Trophoblast cell (in vitro differentiated cells and primary cell): ENCODE data around the gene MAN1C1.
"Not testable (repeated sequence)": the region's sequence is repeated elsewhere in the genome, so short reads cannot be mapped to it uniquely, and the experiment has no call there.

ENCODE experiments used
- DNase-seq, 2 donors: peaks; one replicate each; pipeline ENCODE4 v3.0.0-alpha.2; 2016
- H2AFZ ChIP-seq: 2 replicates; pipeline ENCODE4 v1.6.1; 2013; ENCODE audit warnings: low read length, moderate library complexity, mild to moderate bottlenecking; ENCODE audit not compliant: insufficient read depth, poor library complexity
- H2AK5ac ChIP-seq: 2 replicates; pipeline ENCODE4 v1.6.1; 2013; ENCODE audit warnings: mild to moderate bottlenecking, low read length
- H2BK120ac ChIP-seq: 2 replicates; pipeline ENCODE4 v1.6.1; 2013; ENCODE audit warnings: low read length, mild to moderate bottlenecking, moderate library complexity; ENCODE audit not compliant: insufficient read depth, poor library complexity
- H2BK12ac ChIP-seq: 2 replicates; pipeline ENCODE4 v1.6.1; 2013; ENCODE audit warnings: mild to moderate bottlenecking, low read length, moderate library complexity
- H2BK5ac ChIP-seq: 2 replicates; pipeline ENCODE4 v1.6.1; 2013; ENCODE audit warnings: low read length, low read depth, moderate library complexity, mild to moderate bottlenecking; ENCODE audit not compliant: poor library complexity
- H3K14ac ChIP-seq: 2 replicates; pipeline ENCODE4 v1.6.1; 2013; ENCODE audit warnings: mild to moderate bottlenecking, low read length
- H3K18ac ChIP-seq: 2 replicates; pipeline ENCODE4 v1.6.1; 2013; ENCODE audit warnings: mild to moderate bottlenecking, low read length
- H3K23ac ChIP-seq: 2 replicates; pipeline ENCODE4 v1.6.1; 2013; ENCODE audit warnings: low read length
- H3K27ac ChIP-seq: 2 replicates; pipeline ENCODE4 v1.5.1; 2013; ENCODE audit warnings: low read depth, mild to moderate bottlenecking, inconsistent platforms, low read length, moderate library complexity
- H3K27me3 ChIP-seq: 2 replicates; pipeline ENCODE4 v1.6.1; 2013; ENCODE audit warnings: inconsistent platforms, mild to moderate bottlenecking, low read length, moderate library complexity; ENCODE audit not compliant: insufficient read depth
- H3K36me3 ChIP-seq, 2 experiments: 1 replicate in 1 of 2; 2 replicates in 1 of 2; pipeline ENCODE4 v1.6.1; 2013; ENCODE audit warnings: low read length in 2 of 2, mild to moderate bottlenecking in 2 of 2, moderate library complexity in 1 of 2; ENCODE audit not compliant: insufficient read depth in 2 of 2, control insufficient read depth in 1 of 2
- H3K4ac ChIP-seq: 2 replicates; pipeline ENCODE4 v1.6.1; 2013; ENCODE audit warnings: low read depth, mild to moderate bottlenecking, low read length, moderate library complexity
- H3K4me1 ChIP-seq, 2 experiments: 1 replicate in 1 of 2; 2 replicates in 1 of 2; pipeline ENCODE4 v1.6.1; 2013; ENCODE audit warnings: low read length in 2 of 2, mild to moderate bottlenecking in 2 of 2, moderate library complexity in 1 of 2; ENCODE audit not compliant: insufficient read depth in 2 of 2, control insufficient read depth in 1 of 2
- H3K4me2 ChIP-seq: 2 replicates; pipeline ENCODE4 v1.6.1; 2013; ENCODE audit warnings: inconsistent platforms, mild to moderate bottlenecking, low read length, moderate library complexity
- H3K4me3 ChIP-seq: 2 replicates; pipeline ENCODE4 v1.5.1; 2013; ENCODE audit warnings: mild to moderate bottlenecking, low read depth, low read length, inconsistent platforms
- H3K79me1 ChIP-seq: one replicate; pipeline ENCODE4 v1.6.1; 2013; ENCODE audit warnings: low read length
- H3K79me2 ChIP-seq: 2 replicates; pipeline ENCODE4 v1.6.1; 2013; ENCODE audit warnings: low read length, mild to moderate bottlenecking; ENCODE audit not compliant: control insufficient read depth, insufficient read depth, poor library complexity
- H3K9ac ChIP-seq: 2 replicates; pipeline ENCODE4 v1.6.1; 2013; ENCODE audit warnings: mild to moderate bottlenecking, low read length
- H3K9me3 ChIP-seq: 2 replicates; pipeline ENCODE4 v1.6.1; 2013; ENCODE audit warnings: low read depth, mild to moderate bottlenecking, control low read depth, inconsistent platforms, low read length; ENCODE audit not compliant: insufficient read depth
- H4K12ac ChIP-seq: 2 replicates; pipeline ENCODE4 v1.6.1; 2013; ENCODE audit warnings: low read depth, mild to moderate bottlenecking, low read length, moderate library complexity
- H4K8ac ChIP-seq: 2 replicates; pipeline ENCODE4 v1.6.1; 2013; ENCODE audit warnings: low read depth, mild to moderate bottlenecking, low read length, moderate library complexity
- H4K91ac ChIP-seq: one replicate; pipeline ENCODE4 v1.6.1; 2013; ENCODE audit warnings: low read depth, mild to moderate bottlenecking, low read length, moderate library complexity
- WGBS: extraction: QIAGEN DNeasy Blood & Tissue Kit; methylation state at CpG from one replicate; pipeline ENCODE4 v1.1.7; 2013; ENCODE audit warnings: missing lambda C conversion rate; ENCODE audit not compliant: insufficient read length, insufficient coverage; ENCODE audit errors: extremely low coverage; 5-methylcytosine and 5-hydroxymethylcytosine counted together

The MAN1C1 gene

GRCh38 chr1:25588224-25588623 is 28.4 kb upstream of the MAN1C1 start:
- not testable (repeated sequence) for H3K79me2 ChIP-seq, H2AK5ac ChIP-seq, H3K36me3 ChIP-seq, H3K4me3 ChIP-seq, H3K4me1 ChIP-seq, H2BK5ac ChIP-seq, H4K8ac ChIP-seq, H2BK12ac ChIP-seq, H2AFZ ChIP-seq, H4K91ac ChIP-seq, H3K4me2 ChIP-seq, H3K9ac ChIP-seq, H3K79me1 ChIP-seq, H3K27ac ChIP-seq, H4K12ac ChIP-seq, H3K18ac ChIP-seq, H3K27me3 ChIP-seq, H3K9me3 ChIP-seq, H2BK120ac ChIP-seq, H3K14ac ChIP-seq, H3K23ac ChIP-seq, H3K4ac ChIP-seq
- peak; percentile 96 to 100 for DNase-seq
- no CpG with 5 or more reads among the region's 7 CpGs for WGBS

GRCh38 chr1:25588786-25589185 is 27.8 kb upstream of the MAN1C1 start:
- DNase-seq, H4K8ac ChIP-seq, H2AK5ac ChIP-seq, H3K18ac ChIP-seq, H3K4me3 ChIP-seq, H4K91ac ChIP-seq, H3K79me1 ChIP-seq, H3K27ac ChIP-seq, H2BK120ac ChIP-seq, H3K9me3 ChIP-seq, H3K14ac ChIP-seq, H3K4me1 ChIP-seq, H2AFZ ChIP-seq, H2BK5ac ChIP-seq, H3K79me2 ChIP-seq, H3K23ac ChIP-seq, H3K4me2 ChIP-seq, H3K9ac ChIP-seq, H2BK12ac ChIP-seq, H3K27me3 ChIP-seq, H3K4ac ChIP-seq, H3K36me3 ChIP-seq, H4K12ac ChIP-seq: not testable (repeated sequence)
- no CpG with 5 or more reads among the region's 13 CpGs for WGBS

GRCh38 chr1:25590096-25590824 is 26.3 kb upstream of the MAN1C1 start:
- Histone ChIP-seq H2AFZ (no peak overlapping the region), H3K4ac (no peak overlapping the region), H3K4me1 (peaks cover 0 to 1% of the 10 kb centered on the region in 2 experiments), H3K14ac (no peak overlapping the region), H3K9ac (no peak overlapping the region), H2AK5ac (no peak overlapping the region), H3K79me1 (no peaks in the 10 kb centered on the region), H2BK5ac (no peak overlapping the region), H3K27ac (no peak overlapping the region), H4K91ac (no peak overlapping the region), H3K23ac (no peak overlapping the region), H2BK12ac (no peak overlapping the region), H3K4me3 (no peak overlapping the region), H2BK120ac (no peak overlapping the region), H3K79me2 (no peaks in the 10 kb centered on the region), H3K9me3 (peaks cover 3% of the 10 kb centered on the region), H4K12ac (no peak overlapping the region), H3K36me3 (no peaks in the 10 kb centered on the region), H4K8ac (no peak overlapping the region), H3K4me2 (no peak overlapping the region), H3K27me3 (no peaks in the 10 kb centered on the region), H3K18ac (no peak overlapping the region)
- DNase-seq = peak in 1 of 2 donors; percentile 24
- WGBS = no CpG with 5 or more reads among the region's 8 CpGs

GRCh38 chr1:25593861-25594260 is 22.7 kb upstream of the MAN1C1 start:
- H4K91ac ChIP-seq = no peak overlapping the region
- no peak overlapping the region for H4K12ac ChIP-seq
- H2BK120ac ChIP-seq = no peak overlapping the region
- H3K4me3 ChIP-seq = no peak overlapping the region
- no peaks in the 10 kb centered on the region for H3K79me1 ChIP-seq
- no peak overlapping the region for H2BK12ac ChIP-seq
- no peak for DNase-seq
- H3K36me3 ChIP-seq = no peaks in the 10 kb centered on the region
- H3K27me3 ChIP-seq = no peaks in the 10 kb centered on the region
- no peak overlapping the region for H3K9ac ChIP-seq
- no peak overlapping the region for H3K14ac ChIP-seq
- WGBS = no CpG with 5 or more reads among the region's 2 CpGs
- no peaks in the 10 kb centered on the region for H3K79me2 ChIP-seq
- no peak overlapping the region for H3K4me2 ChIP-seq
- no peak overlapping the region for H2AFZ ChIP-seq
- no peak overlapping the region for H2AK5ac ChIP-seq
- no peaks in the 10 kb centered on the region for H3K4me1 ChIP-seq
- no peak overlapping the region for H3K18ac ChIP-seq
- no peak overlapping the region for H3K23ac ChIP-seq
- H2BK5ac ChIP-seq = no peak overlapping the region
- H3K9me3 ChIP-seq = peaks cover 3% of the 10 kb centered on the region
- H3K4ac ChIP-seq = no peak overlapping the region
- no peak overlapping the region for H3K27ac ChIP-seq
- no peak overlapping the region for H4K8ac ChIP-seq
